Endothelial cell (in vitro differentiated cells): ENCODE measurements around the gene COX6B1. TPM values are rescaled to one million over a fixed set of nuclear protein-coding genes. Genes with fewer than 3 reads are reported as not detected.

Source experiments
- DNase-seq: peaks from one replicate; pipeline ENCODE4 v3.0.0; 2021; ENCODE audit warnings: low spot score
- H3K27ac Mint-ChIP-seq: one replicate; pipeline ENCODE4 v1.8.0; 2021; ENCODE audit warnings: mixed read lengths, inconsistent platforms; ENCODE audit not compliant: unreplicated experiment
- H3K27me3 Mint-ChIP-seq: one replicate; pipeline ENCODE4 v1.8.0; 2021; ENCODE audit warnings: mild to moderate bottlenecking, moderate library complexity, mixed read lengths, inconsistent platforms; ENCODE audit not compliant: unreplicated experiment
- H3K36me3 Mint-ChIP-seq: one replicate; pipeline ENCODE4 v1.8.0; 2021; ENCODE audit warnings: mild to moderate bottlenecking, low read depth, mixed read lengths, inconsistent platforms; ENCODE audit not compliant: unreplicated experiment
- H3K4me1 Mint-ChIP-seq: one replicate; pipeline ENCODE4 v1.8.0; 2021; ENCODE audit warnings: mild to moderate bottlenecking, mixed read lengths, inconsistent platforms; ENCODE audit not compliant: unreplicated experiment
- H3K4me3 Mint-ChIP-seq: one replicate; pipeline ENCODE4 v1.8.0; 2021; ENCODE audit warnings: mild to moderate bottlenecking, mixed read lengths, inconsistent platforms; ENCODE audit not compliant: unreplicated experiment
- H3K9me3 Mint-ChIP-seq: one replicate; pipeline ENCODE4 v1.8.0; 2021; ENCODE audit warnings: mixed read lengths, inconsistent platforms; ENCODE audit not compliant: unreplicated experiment
- CTCF ChIP-seq: fragments of 200-600 bp; sonication (generic); IDR thresholded peaks from one replicate; pipeline ENCODE4 v1.5.0; 2021; ENCODE audit warnings: antibody characterized with exemption; ENCODE audit not compliant: unreplicated experiment
- total RNA-seq: library from RNA; stranded (reverse); fragmentation: NEBNext Ultra II Directional; extraction: Animal tissue kit (Norgen Biotek cat#: 25700); gene quantifications from one replicate; pipeline ENCODE4 v1.2.1, GENCODE V29; 2021; ENCODE audit not compliant: unreplicated experiment

The COX6B1 gene
- total RNA-seq, 1 donor from 2014 or later = 428 TPM

- H3K27me3 Mint-ChIP-seq = peaks cover 4% of the 10 kb centered on the region
- no peak for DNase-seq
- H3K4me1 Mint-ChIP-seq = no peaks in the 10 kb centered on the region
- no peak overlapping the region for H3K27ac Mint-ChIP-seq
- H3K36me3 Mint-ChIP-seq = peaks cover 4% of the 10 kb centered on the region
- H3K9me3 Mint-ChIP-seq = no peaks in the 10 kb centered on the region
- TF ChIP-seq CTCF = no peak
- no peak overlapping the region for H3K4me3 Mint-ChIP-seq
Measured at GRCh38 chr19:35608251-35608650, 39.9 kb upstream of the COX6B1 start.

GRCh38 chr19:35609851-35610353, 38.2 kb upstream of the COX6B1 start:
- H3K27ac Mint-ChIP-seq = no peak overlapping the region
- H3K9me3 Mint-ChIP-seq = no peaks in the 10 kb centered on the region
- H3K4me3 Mint-ChIP-seq = no peak overlapping the region
- peaks cover 7% of the 10 kb centered on the region for H3K36me3 Mint-ChIP-seq
- TF ChIP-seq CTCF = no peak
- peaks cover 5% of the 10 kb centered on the region for H3K27me3 Mint-ChIP-seq
- no peak for DNase-seq
- H3K4me1 Mint-ChIP-seq = peaks cover 8% of the 10 kb centered on the region

GRCh38 chr19:35612224-35612558, 35.9 kb upstream of the COX6B1 start:
- H3K9me3 Mint-ChIP-seq = no peaks in the 10 kb centered on the region
- H3K27me3 Mint-ChIP-seq = peaks cover 5% of the 10 kb centered on the region
- H3K27ac Mint-ChIP-seq = no peak overlapping the region
- DNase-seq = no peak
- peaks cover 11% of the 10 kb centered on the region for H3K36me3 Mint-ChIP-seq
- no peak for TF ChIP-seq CTCF
- H3K4me3 Mint-ChIP-seq = peak overlapping the region; percentile 90
- peaks cover 8% of the 10 kb centered on the region for H3K4me1 Mint-ChIP-seq

- peaks cover 5% of the 10 kb centered on the region for H3K27me3 Mint-ChIP-seq
- no peak within 1 kb of the TSS for H3K27ac Mint-ChIP-seq
- no peaks in the 10 kb centered on the region for H3K9me3 Mint-ChIP-seq
- peaks cover 8% of the 10 kb centered on the region for H3K4me1 Mint-ChIP-seq
- H3K36me3 Mint-ChIP-seq = peaks cover 8% of the 10 kb centered on the region
- peak; percentile 98 for DNase-seq
- no peak for TF ChIP-seq CTCF
- peak within 1 kb of the TSS; percentile 90 for H3K4me3 Mint-ChIP-seq
Measured at GRCh38 chr19:35612559-35613321, 35.4 kb upstream of the COX6B1 start, which contains the start of gene HAUS5. HAUS5 (plus strand) TSS chr19:35612735; CDS start chr19:35612795, 60 bp downstream.

GRCh38 chr19:35613574-35613973, 34.5 kb upstream of the COX6B1 start:
- H3K27me3 Mint-ChIP-seq = peaks cover 5% of the 10 kb centered on the region
- no peak overlapping the region for H3K27ac Mint-ChIP-seq
- TF ChIP-seq CTCF = no peak
- no peaks in the 10 kb centered on the region for H3K9me3 Mint-ChIP-seq
- H3K36me3 Mint-ChIP-seq = peaks cover 8% of the 10 kb centered on the region
- peaks cover 8% of the 10 kb centered on the region for H3K4me1 Mint-ChIP-seq
- peak overlapping the region; percentile 90 for H3K4me3 Mint-ChIP-seq
- no peak for DNase-seq
